Activated CD4-positive, alpha-beta T cell treated with anti-CD3 and anti-CD28 coated beads, Interleukin-2, amount 10 ng/mL, durations not matched to agents 7 days and 5 days (primary cell): Measurements from ENCODE around the gene ARHGEF9. TPM values are rescaled to one million over a fixed set of nuclear protein-coding genes. Genes with fewer than 3 reads are reported as not detected.

Experiments
- CTCF ChIA-PET: fragments of 350-600 bp; sonication (Branson Sonifier 250); formaldehyde crosslinking; loops from one replicate; lab custom pipeline; 2021; ENCODE audit warnings: antibody characterized with exemption; lab: Charles Lee
- POLR2A ChIA-PET: fragments of 350-600 bp; sonication (Branson Sonifier 250); formaldehyde crosslinking; loops from one replicate; lab custom pipeline; 2021; ENCODE audit warnings: antibody characterized with exemption; lab: Charles Lee
- DNase-seq: peaks from one replicate; pipeline ENCODE4 v3.0.0-alpha.2; 2020
- H3K27ac Mint-ChIP-seq: one replicate; pipeline ENCODE4 v1.8.0; 2021; ENCODE audit warnings: mild to moderate bottlenecking, moderate library complexity, mixed read lengths
- H3K27me3 Mint-ChIP-seq: one replicate; pipeline ENCODE4 v1.8.0; 2021; ENCODE audit warnings: mixed read lengths
- H3K36me3 Mint-ChIP-seq: one replicate; pipeline ENCODE4 v1.8.0; 2021; ENCODE audit warnings: low read depth, mixed read lengths
- H3K4me1 Mint-ChIP-seq: one replicate; pipeline ENCODE4 v1.8.0; 2021; ENCODE audit warnings: mixed read lengths
- H3K4me3 Mint-ChIP-seq: one replicate; pipeline ENCODE4 v1.8.0; 2021; ENCODE audit warnings: mild to moderate bottlenecking, moderate library complexity, mixed read lengths
- H3K9me3 Mint-ChIP-seq: one replicate; pipeline ENCODE4 v1.8.0; 2021; ENCODE audit warnings: mixed read lengths
- total RNA-seq, 2 experiments: library from RNA; stranded (reverse); gene quantifications; one replicate each; pipeline ENCODE4 v1.2.3, GENCODE V29; 2021

ARHGEF9 gene
- total RNA-seq, 2 experiments from 2014 or later = 21.6 to 22.3 TPM

GRCh38 chrX:63743596-63743995, 41.4 kb downstream of the ARHGEF9 start:
- H3K27ac Mint-ChIP-seq = peak overlapping the region; percentile 9
- peaks cover 19% of the 10 kb centered on the region for H3K36me3 Mint-ChIP-seq
- H3K27me3 Mint-ChIP-seq = no peaks in the 10 kb centered on the region
- ChIA-PET CTCF (interaction anchor here (1.1 to 1.6 kb wide), 2 partner anchors 11 to 15 kb away, joined by 3 read pairs; a partner anchor contains a TSS), POLR2A (interaction anchor here (0.6 kb wide), 1 partner anchor 10 kb away, joined by 4 read pairs; no protein-coding TSS in a partner anchor)
- no peak for DNase-seq
- H3K4me3 Mint-ChIP-seq = no peak overlapping the region
- H3K9me3 Mint-ChIP-seq = no peaks in the 10 kb centered on the region
- H3K4me1 Mint-ChIP-seq = peaks cover 78% of the 10 kb centered on the region

- Mint-ChIP-seq H3K27ac (no peak overlapping the region), H3K4me1 (peaks cover 68% of the 10 kb centered on the region), H3K4me3 (no peak overlapping the region), H3K27me3 (no peaks in the 10 kb centered on the region), H3K36me3 (peaks cover 19% of the 10 kb centered on the region), H3K9me3 (no peaks in the 10 kb centered on the region)
- ChIA-PET POLR2A (no interaction called here), CTCF (no interaction called here)
- DNase-seq = no peak
Observed at GRCh38 chrX:63740382-63740781, 44.6 kb downstream of the ARHGEF9 start.

DNA sequence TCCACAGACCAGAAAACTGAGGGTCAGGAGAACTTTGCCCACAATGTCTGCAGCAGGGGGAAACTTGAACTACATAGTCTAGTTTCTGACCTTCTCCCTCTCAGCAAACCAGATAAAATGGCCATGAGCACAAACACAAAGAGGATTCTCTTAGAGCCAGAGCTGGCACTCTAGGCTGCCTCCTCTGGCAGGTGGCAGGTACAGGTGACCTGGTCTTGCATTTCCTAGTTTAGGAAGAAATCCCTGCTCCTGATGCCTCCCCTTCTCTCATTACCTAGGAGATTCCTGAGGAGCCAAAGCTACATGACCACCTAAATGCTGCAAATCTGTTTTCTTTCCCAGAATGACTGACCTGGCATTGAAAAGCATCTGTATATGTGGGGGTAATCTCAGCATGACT, 45.1 kb downstream of the ARHGEF9 start:
- Mint-ChIP-seq H3K36me3 (peaks cover 19% of the 10 kb centered on the region), H3K4me3 (no peak overlapping the region), H3K27ac (no peak overlapping the region), H3K27me3 (no peaks in the 10 kb centered on the region), H3K4me1 (peaks cover 65% of the 10 kb centered on the region), H3K9me3 (no peaks in the 10 kb centered on the region)
- ChIA-PET CTCF (no interaction called here), POLR2A (no interaction called here)
- DNase-seq = no peak

- CTCF ChIA-PET = interaction anchor here (0.9 to 1.1 kb wide), 2 partner anchors 21 to 44 kb away, joined by 3 to 4 read pairs; no protein-coding TSS in a partner anchor
- no peak overlapping the region for H3K27ac Mint-ChIP-seq
- no peak for DNase-seq
- no peaks in the 10 kb centered on the region for H3K27me3 Mint-ChIP-seq
- POLR2A ChIA-PET = no interaction called here
- peaks cover 54% of the 10 kb centered on the region for H3K4me1 Mint-ChIP-seq
- H3K9me3 Mint-ChIP-seq = no peaks in the 10 kb centered on the region
- H3K36me3 Mint-ChIP-seq = peaks cover 14% of the 10 kb centered on the region
- no peak overlapping the region for H3K4me3 Mint-ChIP-seq
Observed at GRCh38 chrX:63738696-63739095, 46.3 kb downstream of the ARHGEF9 start.

DNA sequence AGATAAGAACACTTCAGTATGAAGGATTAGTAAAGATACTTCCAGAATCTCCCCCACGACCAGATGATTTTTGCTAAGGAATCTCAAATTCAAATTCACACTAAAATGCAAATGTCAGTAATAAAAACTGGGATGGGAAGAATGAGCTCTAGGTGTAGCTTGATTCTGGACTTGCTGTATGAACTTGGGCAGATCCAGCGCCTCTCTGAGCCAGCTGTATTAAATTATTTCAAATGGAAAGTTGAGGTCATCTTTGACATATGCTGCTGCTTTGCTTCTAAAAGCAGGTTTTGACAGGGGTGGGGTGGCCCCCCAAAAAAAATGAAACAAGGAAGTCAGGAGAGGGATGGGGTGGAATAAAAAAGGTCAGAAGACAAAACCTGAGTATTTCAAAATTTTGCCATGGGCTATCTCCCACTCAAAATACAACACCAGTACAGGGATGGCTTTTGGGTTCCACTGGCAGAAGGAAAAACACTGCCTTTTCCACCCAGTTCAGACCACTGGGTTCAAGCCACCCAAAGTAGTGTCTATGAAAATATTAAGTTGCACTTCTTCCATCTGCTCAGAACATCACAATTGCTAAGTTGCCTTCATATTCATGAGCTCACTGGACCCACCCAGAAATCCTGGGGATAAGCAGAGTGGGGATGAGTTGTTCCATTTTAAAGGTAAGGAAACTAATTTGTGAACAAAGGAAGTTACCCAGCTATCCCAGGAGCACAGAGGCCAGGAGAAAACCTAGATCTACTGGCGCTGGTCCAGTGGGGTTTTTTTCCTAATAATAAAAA, 47.7 kb downstream of the ARHGEF9 start:
- no peak for DNase-seq
- ChIA-PET CTCF (no interaction called here), POLR2A (no interaction called here)
- Mint-ChIP-seq H3K9me3 (no peaks in the 10 kb centered on the region), H3K36me3 (peaks cover 11% of the 10 kb centered on the region), H3K4me3 (no peak overlapping the region), H3K27ac (no peak overlapping the region), H3K27me3 (no peaks in the 10 kb centered on the region), H3K4me1 (peaks cover 49% of the 10 kb centered on the region)

- DNase-seq = no peak
- ChIA-PET POLR2A (no interaction called here), CTCF (no interaction called here)
- Mint-ChIP-seq H3K4me3 (no peak overlapping the region), H3K36me3 (peaks cover 14% of the 10 kb centered on the region), H3K27me3 (no peaks in the 10 kb centered on the region), H3K27ac (no peak overlapping the region), H3K9me3 (no peaks in the 10 kb centered on the region), H3K4me1 (peaks cover 35% of the 10 kb centered on the region)
Observed at GRCh38 chrX:63735882-63736281, 49.1 kb downstream of the ARHGEF9 start.

DNA sequence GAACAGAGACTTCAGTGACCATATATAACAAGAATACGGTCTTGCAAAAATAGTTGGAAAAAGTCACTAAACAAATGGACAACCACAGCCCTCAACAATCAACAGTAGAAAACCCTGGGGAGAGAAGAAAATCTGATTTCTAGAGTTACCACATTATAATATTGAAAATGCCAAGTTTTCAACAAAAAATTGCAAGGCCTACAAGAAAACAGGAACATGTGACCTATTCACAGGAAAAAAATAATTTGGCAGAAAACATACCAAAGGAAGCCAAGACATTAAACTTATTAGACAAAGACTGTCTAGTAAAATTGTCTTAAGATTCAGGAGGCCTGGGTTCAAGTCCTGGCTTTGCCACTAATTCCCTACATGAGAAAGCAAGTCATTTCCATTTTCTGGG, 64.7 kb downstream of the ARHGEF9 start:
- H3K9me3 Mint-ChIP-seq = no peaks in the 10 kb centered on the region
- no peak overlapping the region for H3K4me3 Mint-ChIP-seq
- no peaks in the 10 kb centered on the region for H3K27me3 Mint-ChIP-seq
- DNase-seq = no peak
- no peak overlapping the region for H3K27ac Mint-ChIP-seq
- ChIA-PET CTCF (no interaction called here), POLR2A (no interaction called here)
- H3K36me3 Mint-ChIP-seq = peaks cover 31% of the 10 kb centered on the region
- H3K4me1 Mint-ChIP-seq = peaks cover 3% of the 10 kb centered on the region

- DNase-seq = no peak
- Mint-ChIP-seq H3K4me1 (peaks cover 3% of the 10 kb centered on the region), H3K4me3 (no peak overlapping the region), H3K27me3 (no peaks in the 10 kb centered on the region), H3K27ac (no peak overlapping the region), H3K9me3 (no peaks in the 10 kb centered on the region), H3K36me3 (peaks cover 31% of the 10 kb centered on the region)
- ChIA-PET POLR2A (no interaction called here), CTCF (interaction anchor here (1.2 kb wide), 1 partner anchor 12 kb away, joined by 3 read pairs; no protein-coding TSS in a partner anchor)
Observed at GRCh38 chrX:63719633-63720032, 65.4 kb downstream of the ARHGEF9 start.

DNA sequence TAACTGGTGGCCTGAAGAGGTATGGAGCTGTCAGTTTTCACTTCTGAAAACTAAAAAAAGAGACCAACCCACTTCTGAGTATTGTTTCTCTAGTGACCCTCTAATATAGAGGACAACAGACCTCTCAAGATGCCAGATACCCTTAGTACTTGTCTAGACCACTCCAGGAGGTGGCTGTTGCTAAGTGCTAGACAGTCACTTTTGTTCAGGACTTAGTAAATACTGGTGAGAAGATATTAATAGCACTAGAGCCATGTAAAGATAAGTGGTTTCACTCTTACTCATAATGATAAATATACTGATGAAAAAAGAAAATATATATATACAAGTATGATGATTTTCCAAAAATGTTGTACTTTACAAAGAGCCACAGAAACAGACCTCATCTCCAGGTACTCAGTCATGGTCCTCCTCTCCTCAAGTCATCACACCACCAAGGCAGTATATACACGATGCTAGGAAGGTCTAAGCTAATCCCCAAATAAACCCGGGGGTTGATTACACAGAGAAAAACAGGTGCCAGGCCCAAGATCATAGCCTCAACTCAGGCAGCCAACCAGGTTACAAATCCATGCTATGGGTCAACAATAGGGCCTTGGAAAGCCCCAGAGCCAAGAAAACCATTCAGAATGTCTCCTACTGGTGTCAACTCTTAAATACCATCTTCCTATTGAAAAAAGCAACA, 66.9 kb downstream of the ARHGEF9 start:
- Mint-ChIP-seq H3K36me3 (peaks cover 34% of the 10 kb centered on the region), H3K4me3 (no peak overlapping the region), H3K9me3 (no peaks in the 10 kb centered on the region), H3K27me3 (no peaks in the 10 kb centered on the region), H3K27ac (no peak overlapping the region), H3K4me1 (no peaks in the 10 kb centered on the region)
- POLR2A ChIA-PET = no interaction called here
- DNase-seq = no peak
- CTCF ChIA-PET = interaction anchor here (1.5 kb wide), 1 partner anchor 11 kb away, joined by 3 read pairs; no protein-coding TSS in a partner anchor

DNA sequence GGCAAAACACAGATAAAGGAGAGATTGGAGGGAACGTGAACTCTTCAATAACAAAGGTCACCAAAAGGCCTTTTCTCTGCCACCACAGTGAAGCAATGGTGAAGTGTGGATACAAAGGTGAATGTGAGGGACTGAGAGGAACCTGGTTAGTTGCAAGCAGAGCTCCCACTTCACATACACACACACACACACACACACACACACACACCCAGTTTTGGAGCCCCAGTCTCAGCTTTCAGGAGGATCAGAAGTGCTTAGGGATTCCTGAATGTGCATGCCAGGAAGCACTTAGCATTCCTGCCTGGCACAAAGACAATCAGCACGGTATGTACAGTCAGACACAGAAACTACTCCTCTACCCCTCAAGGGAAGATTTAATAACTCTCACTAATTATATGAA, 71.5 kb downstream of the ARHGEF9 start:
- H3K9me3 Mint-ChIP-seq = no peaks in the 10 kb centered on the region
- POLR2A ChIA-PET = no interaction called here
- H3K36me3 Mint-ChIP-seq = peaks cover 36% of the 10 kb centered on the region
- H3K4me3 Mint-ChIP-seq = no peak overlapping the region
- H3K27me3 Mint-ChIP-seq = no peaks in the 10 kb centered on the region
- no peak for DNase-seq
- no peaks in the 10 kb centered on the region for H3K4me1 Mint-ChIP-seq
- CTCF ChIA-PET = no interaction called here
- H3K27ac Mint-ChIP-seq = no peak overlapping the region

GRCh38 chrX:63708801-63709200, 76.2 kb downstream of the ARHGEF9 start:
- Mint-ChIP-seq H3K36me3 (peaks cover 27% of the 10 kb centered on the region), H3K27ac (no peak overlapping the region), H3K27me3 (no peaks in the 10 kb centered on the region), H3K4me3 (no peak overlapping the region), H3K4me1 (no peaks in the 10 kb centered on the region), H3K9me3 (no peaks in the 10 kb centered on the region)
- DNase-seq = no peak
- ChIA-PET CTCF (no interaction called here), POLR2A (no interaction called here)

DNA sequence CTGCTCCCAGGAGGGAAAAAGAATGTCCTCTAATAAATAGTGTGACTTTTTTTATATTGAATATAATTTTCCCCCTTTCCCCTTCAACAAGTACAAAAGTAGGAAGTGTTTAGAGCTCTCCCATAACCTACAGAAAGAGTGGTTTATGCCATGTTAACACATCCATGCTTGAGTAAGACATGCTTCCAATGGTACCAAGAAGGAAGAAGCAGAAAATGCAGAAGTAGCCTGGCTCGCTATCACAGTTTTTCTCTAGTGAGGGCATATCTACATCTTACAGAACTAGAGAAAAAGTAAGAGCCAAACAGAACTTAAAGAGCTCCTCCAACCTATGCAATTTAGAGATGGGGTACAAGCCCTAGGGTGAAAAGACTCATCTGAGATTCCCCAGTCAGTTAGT, 82.5 kb downstream of the ARHGEF9 start:
- ChIA-PET CTCF (interaction anchor here (0.8 kb wide), 1 partner anchor 19 kb away, joined by 3 read pairs; no protein-coding TSS in a partner anchor), POLR2A (no interaction called here)
- Mint-ChIP-seq H3K36me3 (peaks cover 41% of the 10 kb centered on the region), H3K9me3 (peaks cover 2% of the 10 kb centered on the region), H3K4me1 (no peaks in the 10 kb centered on the region), H3K4me3 (no peak overlapping the region), H3K27ac (no peak overlapping the region), H3K27me3 (no peaks in the 10 kb centered on the region)
- no peak for DNase-seq
